ENCODE data around the gene SIMC1.
"Not testable (repeated sequence)": the region's sequence is repeated elsewhere in the genome, so short reads cannot be mapped to it uniquely, and the experiment has no call there.

Gene SIMC1

GRCh38 chr5:176237971-176238644 is at the start of gene SIMC1:
Gene SIMC1 (plus strand): TSS chr5:176238424. CDS start chr5:176238509, 85 bp downstream.
- H3K4me1 Mint-ChIP-seq (ENCODE audit: low read depth); H3K36me3 Mint-ChIP-seq (ENCODE audit: low read depth); H3K9me3 Mint-ChIP-seq; H3K27me3 Mint-ChIP-seq: not testable (repeated sequence)
- H3K27ac Mint-ChIP-seq, result peak within 1 kb of the TSS; percentile 40
- H3K4me3 Mint-ChIP-seq, result peak within 1 kb of the TSS; percentile 68

- H3K4me1 Mint-ChIP-seq (ENCODE audit: low read depth), result no peaks in the 10 kb centered on the region
- no peaks in the 10 kb centered on the region for H3K9me3 Mint-ChIP-seq
- H3K27me3 Mint-ChIP-seq, result peaks cover 3% of the 10 kb centered on the region
- H3K36me3 Mint-ChIP-seq (ENCODE audit: low read depth), result no peaks in the 10 kb centered on the region
- H3K4me3 Mint-ChIP-seq, result no peak overlapping the region
- H3K27ac Mint-ChIP-seq, result no peak overlapping the region
Measured at GRCh38 chr5:176188506-176189193, 49.6 kb upstream of the SIMC1 start.

DNA sequence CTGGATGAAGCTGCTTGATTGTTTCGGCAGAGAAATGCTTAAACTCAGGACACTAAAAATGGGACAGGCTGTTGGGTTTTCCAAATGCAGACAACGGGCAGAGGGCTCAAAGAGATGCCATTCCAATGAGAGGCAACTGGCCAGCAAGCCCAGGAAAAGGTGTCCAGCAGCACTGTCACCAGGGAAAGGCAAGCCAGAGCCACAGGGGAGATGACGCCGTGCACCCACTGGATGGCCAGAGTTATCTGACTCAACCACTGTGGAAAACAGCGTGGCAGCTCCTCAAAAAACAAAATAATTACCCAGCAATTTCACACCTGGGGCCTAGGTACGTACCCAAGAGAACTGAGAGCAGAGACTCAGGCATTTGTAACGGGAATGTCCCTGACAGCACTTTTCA is 48.4 kb upstream of the SIMC1 start:
- H3K27ac Mint-ChIP-seq, result no peak overlapping the region
- no peaks in the 10 kb centered on the region for H3K9me3 Mint-ChIP-seq
- H3K4me1 Mint-ChIP-seq (ENCODE audit: low read depth), result no peaks in the 10 kb centered on the region
- H3K27me3 Mint-ChIP-seq, result peaks cover 3% of the 10 kb centered on the region
- no peak overlapping the region for H3K4me3 Mint-ChIP-seq
- H3K36me3 Mint-ChIP-seq (ENCODE audit: low read depth), result no peaks in the 10 kb centered on the region

DNA sequence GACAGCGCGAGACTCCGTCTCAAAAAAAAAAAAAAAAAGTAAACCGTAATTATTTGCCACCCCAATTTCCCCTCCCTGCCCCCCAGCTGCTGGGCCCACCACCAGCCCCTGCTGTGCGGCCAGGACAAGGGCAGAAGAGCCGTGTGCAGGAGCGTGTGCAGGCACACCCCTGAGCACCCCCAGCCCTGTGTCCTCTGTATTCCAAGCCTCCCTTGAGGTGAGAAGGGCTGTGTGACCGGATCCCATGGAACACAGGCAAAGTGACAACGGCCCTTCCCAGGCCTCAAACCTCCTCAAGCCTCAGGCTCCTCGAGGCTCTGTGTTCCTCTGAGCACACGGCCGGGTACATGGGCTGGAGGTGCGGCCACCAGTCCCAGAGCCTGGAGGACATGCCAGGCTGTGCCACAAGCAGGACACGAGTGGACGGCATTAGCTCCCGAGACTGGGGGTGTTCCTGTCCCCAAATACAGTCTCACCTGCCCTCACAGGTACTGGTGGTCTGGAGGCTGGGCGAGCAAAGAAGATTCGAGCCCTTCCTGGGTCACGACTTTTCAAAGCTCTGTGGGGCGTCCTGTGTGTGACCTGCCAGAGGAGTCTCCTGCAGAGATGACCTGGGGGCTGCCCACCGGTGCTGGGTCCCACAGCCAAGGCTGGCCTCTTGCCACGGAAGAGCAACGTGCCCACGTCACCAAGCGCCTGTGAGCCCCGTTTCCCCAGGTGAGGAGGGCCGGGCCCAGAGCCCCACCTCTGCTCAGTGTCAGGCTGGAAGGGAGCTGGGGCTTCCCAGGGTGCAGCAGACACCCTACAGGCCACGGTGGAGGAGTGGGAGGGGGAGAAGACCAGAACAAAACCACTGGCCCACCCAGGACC is 47.1 kb upstream of the SIMC1 start:
- H3K27ac Mint-ChIP-seq, result no peak overlapping the region
- peaks cover 3% of the 10 kb centered on the region for H3K27me3 Mint-ChIP-seq
- no peaks in the 10 kb centered on the region for H3K36me3 Mint-ChIP-seq (ENCODE audit: low read depth)
- no peaks in the 10 kb centered on the region for H3K9me3 Mint-ChIP-seq
- peaks cover 5% of the 10 kb centered on the region for H3K4me1 Mint-ChIP-seq (ENCODE audit: low read depth)
- H3K4me3 Mint-ChIP-seq, result no peak overlapping the region

DNA sequence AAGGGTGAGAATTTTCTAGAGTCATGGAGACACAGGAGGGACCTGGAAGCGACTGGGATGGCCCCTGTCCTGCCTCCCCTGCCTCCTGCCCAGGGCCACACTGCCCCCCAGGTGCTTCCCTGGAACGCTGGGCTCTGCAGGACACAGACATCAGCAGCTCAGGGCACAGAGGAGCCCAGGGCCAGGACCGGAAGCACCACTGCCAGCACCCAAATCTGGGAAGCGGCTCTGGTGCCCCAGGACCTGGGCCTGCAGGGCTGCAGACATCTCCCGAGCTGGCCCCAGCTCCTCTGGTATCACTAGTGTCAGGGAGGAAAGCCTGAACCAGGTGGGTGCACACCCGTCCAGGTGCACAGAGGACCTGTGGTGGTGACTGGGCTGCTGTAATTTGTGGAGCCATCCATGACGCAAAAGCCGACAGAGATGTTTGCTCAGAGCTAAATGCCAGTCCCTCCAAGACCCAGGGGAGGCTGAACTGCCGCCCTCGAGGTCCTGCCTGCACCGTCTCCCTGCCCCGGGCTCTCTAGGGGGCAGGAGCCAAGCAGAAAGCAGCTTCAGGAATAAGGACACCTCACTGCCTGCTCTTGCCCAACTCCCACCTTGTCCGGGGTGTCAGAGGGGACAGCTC is 46.0 kb upstream of the SIMC1 start:
- H3K9me3 Mint-ChIP-seq, result no peaks in the 10 kb centered on the region
- H3K36me3 Mint-ChIP-seq (ENCODE audit: low read depth), result no peaks in the 10 kb centered on the region
- peaks cover 5% of the 10 kb centered on the region for H3K4me1 Mint-ChIP-seq (ENCODE audit: low read depth)
- peaks cover 4% of the 10 kb centered on the region for H3K27me3 Mint-ChIP-seq
- no peak overlapping the region for H3K27ac Mint-ChIP-seq
- H3K4me3 Mint-ChIP-seq, result no peak overlapping the region

DNA sequence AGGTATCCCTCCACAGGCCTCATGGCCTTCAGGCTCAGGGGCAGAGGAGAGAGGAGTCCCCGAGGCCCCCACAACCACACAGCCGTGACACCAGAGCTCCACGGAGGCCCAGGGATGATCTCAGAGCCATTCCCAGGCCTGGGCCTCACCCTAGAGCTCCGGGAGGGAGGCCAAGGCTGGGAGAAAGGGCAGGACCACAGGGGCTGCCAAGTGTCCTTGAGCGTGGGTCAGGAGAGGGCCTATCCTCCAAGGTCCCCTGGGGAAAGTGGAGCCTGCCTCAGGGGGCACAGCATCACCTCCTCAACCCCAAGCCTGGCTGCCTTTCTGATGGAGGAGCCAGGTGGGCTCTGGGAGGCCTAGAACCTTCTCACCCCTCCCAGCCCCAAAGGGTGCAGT is 45.5 kb upstream of the SIMC1 start:
- H3K36me3 Mint-ChIP-seq (ENCODE audit: low read depth); H3K4me1 Mint-ChIP-seq (ENCODE audit: low read depth); H3K9me3 Mint-ChIP-seq; H3K27me3 Mint-ChIP-seq; H3K4me3 Mint-ChIP-seq; H3K27ac Mint-ChIP-seq: not testable (repeated sequence)

DNA sequence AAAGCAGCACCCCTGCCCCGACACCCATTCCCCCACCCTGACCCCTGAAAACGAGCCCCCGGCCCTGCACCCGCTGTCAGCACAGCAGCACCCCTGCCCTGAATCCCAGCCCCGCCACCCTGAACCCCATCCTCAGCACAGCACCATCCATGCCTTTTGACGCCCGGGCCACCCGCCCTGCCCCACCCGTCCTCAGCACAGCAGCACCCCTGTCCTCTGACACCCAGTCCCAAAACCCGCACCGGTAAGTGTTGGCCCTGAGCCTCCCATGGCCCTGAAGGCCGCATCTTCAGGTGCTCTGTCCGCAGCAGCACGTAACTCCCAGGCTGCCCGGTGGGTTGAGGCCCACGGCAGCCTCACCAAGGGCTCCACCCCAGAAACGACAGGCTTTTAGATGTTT is 44.6 kb upstream of the SIMC1 start:
- H3K4me3 Mint-ChIP-seq; H3K36me3 Mint-ChIP-seq (ENCODE audit: low read depth); H3K9me3 Mint-ChIP-seq; H3K4me1 Mint-ChIP-seq (ENCODE audit: low read depth); H3K27ac Mint-ChIP-seq: not testable (repeated sequence)
- H3K27me3 Mint-ChIP-seq, result peaks cover 12% of the 10 kb centered on the region

GRCh38 chr5:176194238-176195083 is 43.8 kb upstream of the SIMC1 start:
- not testable (repeated sequence) for H3K9me3 Mint-ChIP-seq; H3K27ac Mint-ChIP-seq; H3K4me1 Mint-ChIP-seq (ENCODE audit: low read depth); H3K4me3 Mint-ChIP-seq; H3K36me3 Mint-ChIP-seq (ENCODE audit: low read depth)
- H3K27me3 Mint-ChIP-seq, result peaks cover 15% of the 10 kb centered on the region

DNA sequence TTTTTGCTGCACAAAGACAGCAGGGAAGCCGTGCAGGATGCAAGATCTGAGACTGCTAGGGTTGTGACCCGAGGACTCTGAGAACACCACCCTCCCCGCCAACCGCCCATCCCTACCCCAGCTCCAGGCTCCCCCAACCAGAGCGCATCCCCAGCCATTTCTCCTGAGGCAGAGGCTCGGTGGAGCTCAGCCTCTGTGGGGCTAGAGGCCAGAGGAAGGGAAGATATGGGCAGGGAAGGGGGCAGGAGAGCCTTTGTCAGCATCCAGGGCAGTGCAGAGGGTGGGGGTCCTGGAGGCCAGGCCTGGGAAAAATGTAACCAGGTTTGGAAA is 43.2 kb upstream of the SIMC1 start:
- not testable (repeated sequence) for H3K9me3 Mint-ChIP-seq; H3K36me3 Mint-ChIP-seq (ENCODE audit: low read depth); H3K4me1 Mint-ChIP-seq (ENCODE audit: low read depth); H3K4me3 Mint-ChIP-seq; H3K27ac Mint-ChIP-seq
- H3K27me3 Mint-ChIP-seq, result peaks cover 19% of the 10 kb centered on the region

- H3K27me3 Mint-ChIP-seq, result peaks cover 22% of the 10 kb centered on the region
- H3K4me1 Mint-ChIP-seq (ENCODE audit: low read depth); H3K27ac Mint-ChIP-seq; H3K36me3 Mint-ChIP-seq (ENCODE audit: low read depth); H3K4me3 Mint-ChIP-seq; H3K9me3 Mint-ChIP-seq: not testable (repeated sequence)
Measured at GRCh38 chr5:176195487-176196207, 42.6 kb upstream of the SIMC1 start.

- not testable (repeated sequence) for H3K9me3 Mint-ChIP-seq; H3K4me1 Mint-ChIP-seq (ENCODE audit: low read depth)
Measured at GRCh38 chr5:176196781-176197180, 41.4 kb upstream of the SIMC1 start.

DNA sequence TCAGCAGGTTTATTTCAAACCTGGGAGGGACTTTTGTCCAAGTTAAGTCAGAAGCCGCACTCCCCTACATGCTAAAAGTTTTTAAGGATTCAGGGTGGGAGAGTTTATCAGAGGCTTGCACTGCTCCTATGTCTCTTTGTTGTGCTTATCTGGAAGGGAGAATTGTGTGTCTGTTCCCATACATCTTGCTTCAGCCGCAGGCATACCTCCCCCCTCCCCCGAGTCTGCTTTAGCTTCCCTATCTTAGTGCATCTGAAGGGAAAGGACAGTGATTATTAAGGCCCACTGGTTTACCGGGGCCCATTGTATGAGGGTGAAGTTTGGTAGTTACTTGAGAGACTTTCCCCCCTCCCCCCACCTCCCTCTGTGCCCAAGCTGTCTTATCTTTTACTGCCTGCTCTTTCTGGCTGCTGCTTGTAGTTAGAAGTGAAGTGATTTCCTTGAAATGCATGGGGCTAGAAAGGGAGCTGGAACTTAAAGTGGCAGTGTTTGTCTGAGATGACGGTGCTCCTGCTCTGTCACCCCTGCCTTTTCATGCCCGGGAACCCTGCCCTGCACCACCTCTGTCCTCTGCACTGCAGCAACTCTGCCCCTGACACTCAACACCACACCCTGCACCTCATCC is 40.9 kb upstream of the SIMC1 start:
- not testable (repeated sequence) for H3K27ac Mint-ChIP-seq; H3K4me3 Mint-ChIP-seq; H3K9me3 Mint-ChIP-seq; H3K36me3 Mint-ChIP-seq (ENCODE audit: low read depth); H3K4me1 Mint-ChIP-seq (ENCODE audit: low read depth)
- H3K27me3 Mint-ChIP-seq, result peaks cover 22% of the 10 kb centered on the region

More at GRCh38 chr5:176196781-176197180, 41.4 kb upstream of the SIMC1 start:
- not testable (repeated sequence) for H3K27ac Mint-ChIP-seq; H3K4me3 Mint-ChIP-seq; H3K36me3 Mint-ChIP-seq (ENCODE audit: low read depth)
- peaks cover 22% of the 10 kb centered on the region for H3K27me3 Mint-ChIP-seq

GRCh38 chr5:176198299-176198698 is 39.9 kb upstream of the SIMC1 start:
- H3K36me3 Mint-ChIP-seq (ENCODE audit: low read depth), result not testable (repeated sequence)

More at GRCh38 chr5:176198299-176198698, 39.9 kb upstream of the SIMC1 start:
- peaks cover 22% of the 10 kb centered on the region for H3K27me3 Mint-ChIP-seq
- not testable (repeated sequence) for H3K27ac Mint-ChIP-seq; H3K4me3 Mint-ChIP-seq; H3K9me3 Mint-ChIP-seq; H3K4me1 Mint-ChIP-seq (ENCODE audit: low read depth)

Measured in stimulated activated naive CD8-positive, alpha-beta T cell treated with anti-CD3 and anti-CD28 coated beads, Interleukin-15, Interleukin-2, amounts not matched to agents 100 ng/mL and 50 ng/mL, for 24 hours (primary cell).